Colon (tissue), 2 donors: ENCODE data around the gene TCOF1.

Experiments
- FAIRE-seq: peaks from 2 replicates; lab custom pipeline; 2012; peaks lifted over from hg19 to GRCh38; lab: Jason Lieb, UNC
- donor health status: control.
- donor health status: control.

Gene TCOF1

DNA sequence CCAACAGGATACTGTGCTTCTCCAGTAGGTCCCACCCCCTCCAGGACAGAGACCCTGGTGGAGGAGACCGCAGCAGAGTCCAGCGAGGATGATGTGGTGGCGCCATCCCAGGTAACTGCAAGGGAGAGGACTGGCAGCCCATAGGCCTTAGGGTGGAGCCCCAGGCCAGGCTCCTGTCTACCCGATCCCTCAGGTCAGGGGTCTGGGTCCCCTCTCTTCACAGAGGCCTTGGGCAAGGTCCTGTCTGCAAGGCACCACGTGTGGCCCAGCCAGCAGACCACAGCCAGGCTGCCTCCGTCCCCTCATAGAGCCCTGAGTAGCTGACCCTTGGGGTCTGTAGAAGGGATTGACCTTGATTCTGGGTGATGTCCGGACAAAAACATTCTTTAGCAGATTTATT lies 35.2 kb downstream of the TCOF1 start:
- FAIRE-seq: no peak

DNA sequence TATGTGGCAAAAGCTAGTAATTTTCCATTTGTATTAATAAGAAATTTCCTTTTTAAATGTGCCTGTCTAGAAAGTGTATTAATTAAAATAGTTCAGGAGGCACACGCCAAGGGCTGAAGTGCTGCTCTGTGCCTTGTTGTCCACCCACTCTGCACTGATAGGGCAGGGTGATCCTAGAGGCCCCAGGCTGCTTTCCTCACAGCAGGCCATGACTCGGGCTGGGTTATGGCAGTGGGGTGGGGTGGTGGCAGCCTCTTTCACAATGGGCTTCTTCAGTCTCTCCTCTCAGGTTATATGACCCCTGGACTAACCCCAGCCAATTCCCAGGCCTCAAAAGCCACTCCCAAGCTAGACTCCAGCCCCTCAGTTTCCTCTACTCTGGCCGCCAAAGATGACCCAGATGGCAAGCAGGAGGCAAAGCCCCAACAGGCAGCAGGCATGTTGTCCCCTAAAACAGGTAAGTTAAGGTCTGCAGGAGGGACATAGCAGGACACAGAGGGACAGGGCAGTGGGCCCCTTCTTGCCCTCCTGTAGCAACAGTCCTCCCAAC lies 35.7 kb downstream of the TCOF1 start:
- no peak for FAIRE-seq

DNA sequence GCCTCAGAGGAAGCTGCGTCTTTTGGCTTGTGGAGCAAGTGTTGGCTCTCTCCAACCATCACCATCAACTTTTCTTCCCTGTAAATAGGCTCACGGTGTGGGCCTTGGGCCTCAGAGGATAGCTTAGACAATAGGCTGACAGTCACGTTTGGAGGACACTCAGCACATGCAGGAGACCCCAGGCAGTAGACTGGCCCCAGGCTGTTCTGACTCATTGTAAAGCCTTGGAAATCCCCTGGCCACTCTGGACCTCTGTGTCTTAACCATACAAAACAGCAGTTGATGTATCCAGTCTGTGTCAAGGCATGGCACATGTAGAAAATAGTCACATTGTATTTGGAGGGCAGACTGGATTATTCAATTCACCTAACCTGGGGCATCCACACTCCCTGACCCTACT lies 36.6 kb downstream of the TCOF1 start:
- FAIRE-seq: no peak

DNA sequence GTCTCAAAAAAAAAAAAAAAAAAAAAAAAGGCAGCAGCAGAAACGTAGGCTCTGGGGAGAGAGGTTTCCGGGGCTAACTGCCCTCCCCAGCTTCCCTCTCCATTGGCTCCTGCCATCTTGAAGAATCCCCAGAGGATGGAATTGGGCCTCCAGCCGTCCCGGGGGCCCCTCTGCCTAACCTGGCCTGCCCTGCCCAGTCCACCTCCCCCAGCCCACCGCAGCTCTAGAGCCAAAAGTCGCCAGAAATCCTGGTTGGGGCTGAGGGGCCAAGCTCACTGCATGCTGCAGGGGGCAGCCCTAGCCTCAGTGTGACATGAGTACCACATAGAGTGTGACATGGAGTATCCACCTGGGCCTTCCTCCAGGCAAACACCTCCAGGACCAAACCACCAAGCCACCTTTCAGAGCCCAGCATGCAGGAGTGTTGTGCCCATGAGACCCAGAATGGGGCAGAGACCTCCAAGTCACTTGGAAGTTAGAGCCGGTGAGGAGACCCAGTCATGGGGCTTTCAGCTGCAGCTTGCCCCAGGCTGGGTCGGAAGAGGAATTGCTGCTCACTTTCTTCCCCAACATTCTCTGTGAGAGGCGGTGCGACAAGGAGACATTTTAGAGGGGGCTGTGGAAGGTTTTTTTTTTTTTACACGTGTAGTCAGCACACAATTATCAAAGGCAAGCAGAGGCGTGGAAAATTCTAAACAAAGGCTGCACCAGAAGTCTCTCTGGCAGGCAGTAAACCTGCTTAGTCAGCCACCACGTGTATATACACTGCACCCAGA lies 37.6 kb downstream of the TCOF1 start:
- no peak for FAIRE-seq

DNA sequence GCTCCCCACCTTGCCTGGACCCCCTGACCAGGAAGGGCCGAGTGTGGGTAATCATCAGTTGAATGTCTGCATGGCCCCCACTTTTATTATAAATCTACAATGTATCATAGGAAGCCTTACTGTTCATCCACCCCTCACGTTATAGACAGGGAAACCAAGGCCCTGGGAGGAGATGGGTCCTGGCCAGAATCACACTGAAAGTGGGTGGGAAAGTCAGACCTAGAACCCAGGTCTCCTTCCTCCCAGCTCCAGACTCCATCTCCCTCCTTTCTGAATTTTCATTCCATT lies 38.1 kb downstream of the TCOF1 start:
- no peak for FAIRE-seq

DNA sequence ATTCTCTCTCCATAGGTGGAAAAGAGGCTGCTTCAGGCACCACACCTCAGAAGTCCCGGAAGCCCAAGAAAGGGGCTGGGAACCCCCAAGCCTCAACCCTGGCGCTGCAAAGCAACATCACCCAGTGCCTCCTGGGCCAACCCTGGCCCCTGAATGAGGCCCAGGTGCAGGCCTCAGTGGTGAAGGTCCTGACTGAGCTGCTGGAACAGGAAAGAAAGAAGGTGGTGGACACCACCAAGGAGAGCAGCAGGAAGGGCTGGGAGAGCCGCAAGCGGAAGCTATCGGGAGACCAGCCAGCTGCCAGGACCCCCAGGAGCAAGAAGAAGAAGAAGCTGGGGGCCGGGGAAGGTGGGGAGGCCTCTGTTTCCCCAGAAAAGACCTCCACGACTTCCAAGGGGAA lies 38.8 kb downstream of the TCOF1 start:
- FAIRE-seq: no peak

DNA sequence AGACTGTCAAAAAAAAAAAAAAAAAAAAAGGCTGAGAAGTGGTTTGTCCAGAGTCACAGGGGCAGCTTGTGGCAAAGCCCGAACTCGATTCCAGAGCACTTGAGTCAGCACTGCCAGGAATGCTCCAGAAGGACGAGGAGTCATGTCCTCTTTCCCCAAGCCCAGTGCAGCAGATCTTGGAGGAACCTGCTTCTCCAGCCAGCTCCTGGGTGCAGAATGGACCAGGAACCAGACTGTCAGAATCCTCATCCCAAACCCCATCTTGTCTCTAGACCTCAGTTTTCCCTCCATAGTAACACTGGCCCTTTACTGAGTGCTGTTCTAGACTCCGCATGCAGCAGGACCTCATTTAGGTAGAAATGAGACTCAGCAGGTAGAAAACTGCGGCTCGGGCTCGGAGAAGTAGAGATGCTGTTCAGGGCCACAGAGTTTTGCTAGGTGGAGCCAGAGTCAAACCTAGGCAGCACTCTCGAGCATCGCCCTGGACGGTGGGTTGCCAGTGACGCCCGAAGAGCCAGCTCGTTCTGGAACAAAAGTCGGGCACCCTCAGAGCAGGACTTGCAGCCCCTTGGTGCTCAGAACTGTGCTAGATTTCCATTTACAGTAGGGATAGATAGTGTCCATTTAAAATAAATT lies 39.8 kb downstream of the TCOF1 start:
- FAIRE-seq: no peak

DNA sequence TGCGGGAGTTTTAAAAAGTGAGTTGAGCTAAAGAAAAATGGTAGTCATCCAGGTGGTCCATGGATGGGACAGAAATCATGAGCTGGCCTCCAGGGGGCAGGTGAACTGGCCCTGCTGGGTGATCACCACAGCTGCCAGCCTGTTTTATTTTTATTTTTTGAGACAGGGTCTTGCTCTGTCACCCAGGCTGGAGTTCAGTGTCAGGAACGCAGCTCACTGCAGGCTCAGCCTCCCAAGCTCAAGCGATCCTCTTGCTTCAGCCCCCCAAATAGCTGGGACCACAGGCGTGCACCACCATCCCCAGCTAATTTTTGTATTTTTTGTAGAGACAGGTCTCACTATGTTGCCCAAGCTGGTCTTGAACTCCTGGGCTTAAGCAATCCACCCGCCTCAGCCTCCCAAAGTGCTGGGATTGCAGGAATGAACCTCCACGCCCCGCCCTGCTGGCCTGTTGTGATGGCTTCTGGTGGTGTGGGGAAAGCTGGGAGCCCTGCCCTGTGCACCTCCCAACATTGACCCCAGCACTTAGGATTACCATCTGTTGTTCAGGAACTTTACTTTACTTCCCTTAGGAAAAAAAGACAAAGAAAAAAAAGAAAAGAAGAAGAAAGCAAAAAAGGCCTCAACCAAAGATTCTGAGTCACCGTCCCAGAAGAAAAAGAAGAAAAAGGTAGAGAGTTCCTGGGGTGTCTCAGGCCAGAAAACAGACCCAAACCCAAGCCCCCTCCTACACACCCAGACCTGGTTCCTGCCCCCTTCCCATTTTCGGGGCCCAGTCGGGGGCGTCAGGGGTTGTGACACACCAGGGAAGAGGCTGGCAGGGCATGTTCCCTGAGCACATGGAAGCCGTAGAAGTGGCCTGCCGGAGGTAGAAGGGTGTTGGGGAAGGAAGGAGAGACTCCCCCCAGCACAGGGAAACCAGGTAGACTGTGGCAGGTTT lies 40.6 kb downstream of the TCOF1 start:
- no peak for FAIRE-seq

DNA sequence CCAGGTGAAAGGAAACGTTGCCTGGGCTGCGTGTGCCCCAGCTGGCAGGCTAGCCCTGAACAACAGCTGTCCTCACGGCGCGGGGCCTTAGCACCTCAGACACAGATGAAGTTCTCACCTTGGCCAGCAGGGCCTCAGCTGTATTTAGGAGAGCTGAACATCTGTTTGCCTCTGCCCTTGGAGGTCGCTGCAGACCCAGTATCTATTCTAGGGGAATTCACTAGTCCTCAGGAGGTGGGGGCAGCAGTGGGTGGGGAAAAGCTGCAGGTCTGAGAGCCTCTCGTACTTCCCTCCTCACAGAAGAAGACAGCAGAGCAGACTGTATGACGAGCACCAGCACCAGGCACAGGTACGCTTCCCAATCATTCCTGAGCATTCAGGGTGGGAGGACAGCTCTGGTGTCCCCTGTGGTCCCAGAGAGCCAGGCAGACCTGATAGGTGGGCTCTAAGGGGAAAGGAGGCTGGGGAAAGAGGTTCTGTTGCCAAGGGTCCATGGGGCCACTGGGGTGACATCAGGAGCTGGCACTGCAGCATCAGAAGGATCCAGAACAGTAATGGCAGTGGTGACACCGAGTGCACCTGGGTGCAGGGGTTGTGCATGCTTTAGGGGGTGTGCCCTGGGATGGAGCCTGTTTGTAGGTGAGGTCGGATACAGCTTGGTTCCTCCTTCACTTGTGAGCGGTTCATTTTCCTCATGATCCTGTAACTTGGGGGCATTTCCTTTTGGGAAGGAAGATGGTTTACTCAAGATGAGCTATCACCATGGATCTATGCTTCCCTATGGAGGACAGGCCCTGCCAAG lies 41.4 kb downstream of the TCOF1 start:
- FAIRE-seq: no peak

DNA sequence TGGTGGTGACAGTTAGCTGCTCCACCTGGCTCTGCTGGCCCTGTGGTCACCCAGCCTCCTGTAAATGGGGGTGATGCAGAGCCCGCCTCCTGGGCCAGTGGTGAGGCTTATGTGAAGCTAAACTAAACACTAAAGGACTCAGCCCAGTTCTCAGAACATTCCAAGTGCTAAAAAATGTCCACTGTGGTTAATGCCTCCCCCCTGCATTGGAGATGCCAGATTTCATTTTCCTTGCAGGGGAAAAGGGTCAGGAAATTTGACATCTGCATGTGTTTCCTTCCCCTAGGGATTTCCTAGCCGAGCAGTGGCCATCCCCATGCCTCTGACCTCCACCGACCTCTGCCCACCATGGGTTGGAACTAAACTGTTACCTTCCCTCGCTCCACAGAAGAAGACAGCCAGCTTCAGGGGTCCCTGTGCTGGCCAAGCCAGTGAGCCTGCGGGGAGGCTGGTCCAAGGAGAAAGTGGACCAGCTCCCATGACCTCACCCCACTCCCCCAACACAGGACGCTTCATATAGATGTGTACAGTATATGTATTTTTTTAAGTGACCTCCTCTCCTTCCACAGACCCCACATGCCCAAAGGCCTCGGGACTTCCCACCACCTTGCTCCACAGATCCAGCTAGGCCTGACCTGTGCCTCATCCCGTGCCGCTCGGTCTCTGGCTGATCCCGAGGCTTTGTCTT lies 42.2 kb downstream of the TCOF1 start:
- FAIRE-seq: no peak

DNA sequence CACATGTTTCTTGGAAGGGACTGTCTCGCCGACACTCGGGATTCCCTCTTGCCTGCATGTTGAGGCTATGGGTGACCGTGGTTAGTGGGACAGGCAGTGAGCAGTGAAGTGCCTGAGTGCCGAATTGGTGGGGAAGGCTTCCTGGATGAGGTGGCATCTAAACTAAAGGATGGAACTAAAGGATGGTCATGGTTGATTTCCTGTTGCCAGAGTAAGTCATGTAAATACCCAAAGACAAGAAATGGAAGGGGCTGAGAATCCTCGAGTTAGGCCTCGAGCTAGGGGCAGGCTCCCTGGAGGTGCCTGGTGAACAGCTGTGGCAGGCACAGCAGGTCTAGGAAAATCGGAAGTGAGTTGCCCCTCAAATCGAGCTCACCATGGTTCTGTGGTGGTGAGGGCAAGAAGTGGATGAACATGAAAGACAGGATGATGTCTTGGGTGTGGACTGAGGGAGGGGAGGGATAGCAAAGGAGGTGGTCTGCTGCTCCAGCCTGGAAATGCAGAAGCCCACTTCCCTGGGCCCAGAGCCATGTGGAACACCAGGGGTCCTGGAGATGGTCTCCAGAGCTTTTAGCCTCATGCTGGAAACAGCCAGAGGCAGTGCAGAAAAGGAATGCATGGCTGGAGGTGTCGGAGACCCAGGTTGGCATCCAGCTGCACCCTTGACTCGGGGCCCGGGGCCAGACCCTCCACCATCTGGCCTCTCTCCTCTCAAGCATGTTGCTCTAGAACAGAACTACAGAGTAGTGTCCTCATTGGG lies 43.0 kb downstream of the TCOF1 start:
- FAIRE-seq: no peak

DNA sequence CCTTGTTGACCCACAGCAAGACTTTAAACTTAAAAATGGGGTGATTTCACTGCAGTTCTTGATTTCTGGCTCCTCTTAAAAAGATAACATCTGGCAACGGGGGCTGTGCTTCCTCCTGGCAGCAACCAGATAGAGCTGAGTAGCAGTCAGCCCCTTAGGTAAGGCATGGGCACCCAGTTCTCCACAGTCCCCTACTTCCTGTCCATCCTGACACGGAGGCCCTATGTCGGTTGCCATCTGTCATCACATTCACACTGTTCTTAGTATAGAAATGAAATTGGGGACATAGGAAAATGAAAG lies 43.5 kb downstream of the TCOF1 start:
- FAIRE-seq: no peak

DNA sequence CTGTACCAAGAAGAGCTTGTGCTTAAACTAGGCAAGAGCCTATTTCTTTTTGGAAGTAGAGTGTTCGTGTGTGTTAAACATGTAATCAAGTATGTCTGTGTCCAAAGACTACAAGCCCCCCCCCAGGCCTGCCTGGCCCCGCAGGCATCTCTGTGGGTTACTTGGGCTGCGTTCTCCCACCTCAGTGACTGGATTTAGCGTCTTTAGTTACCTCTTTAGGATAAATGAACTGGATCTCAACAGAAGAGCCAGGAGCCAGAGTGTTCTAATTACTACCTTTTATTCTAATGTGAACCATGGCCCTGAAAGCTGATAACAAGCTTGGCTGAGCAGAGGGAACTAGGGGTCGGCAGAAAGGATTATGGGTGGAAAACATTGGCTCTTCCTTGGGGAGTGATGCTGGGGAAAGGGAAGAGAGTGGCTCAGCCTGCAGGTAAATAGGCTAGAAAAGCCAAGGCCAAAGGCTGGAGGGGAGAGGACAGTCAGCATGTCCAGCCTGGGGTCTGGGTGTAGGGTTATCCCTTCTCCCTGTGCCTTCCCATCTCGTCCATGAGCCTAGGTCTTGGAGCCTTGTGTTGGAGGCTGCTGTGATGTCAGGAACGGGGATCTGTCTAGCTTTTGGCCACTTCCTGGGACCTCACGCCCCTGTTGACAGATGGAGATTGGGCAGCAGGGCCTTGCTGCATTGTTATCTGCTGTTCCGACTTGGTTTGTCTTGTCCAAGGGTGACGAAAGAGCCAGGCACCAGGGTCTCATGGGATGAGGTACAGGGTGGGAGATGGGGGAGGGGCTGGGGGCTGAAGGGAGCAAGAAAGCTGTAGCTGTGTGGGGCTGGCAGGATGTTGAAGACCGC lies 44.1 kb downstream of the TCOF1 start:
- no peak for FAIRE-seq

DNA sequence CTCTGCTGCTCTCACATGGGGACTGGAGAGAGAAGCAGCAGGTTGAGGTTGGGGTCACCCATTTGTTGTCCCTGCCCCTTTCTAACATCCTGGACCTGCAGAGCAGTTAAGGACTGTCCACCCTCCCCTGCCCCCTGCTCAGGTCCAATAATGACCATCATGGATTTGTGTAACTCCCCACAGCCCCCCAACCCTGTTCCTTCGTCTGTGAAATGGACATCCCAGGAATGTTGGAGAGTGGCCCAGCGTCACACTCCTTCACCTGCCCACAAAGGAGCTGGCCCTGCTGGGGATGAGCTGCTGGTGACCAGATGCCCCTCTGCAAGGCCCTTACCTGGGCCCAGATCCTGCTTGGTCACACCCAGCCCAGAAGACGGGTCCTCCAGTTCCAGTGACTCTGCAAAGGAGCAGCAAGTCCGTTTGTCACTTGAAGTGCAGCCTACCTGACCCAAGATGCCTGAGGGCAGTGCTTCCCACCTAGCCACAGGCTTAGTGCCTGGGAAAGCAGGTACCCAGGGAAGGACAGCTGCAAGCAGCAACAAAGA lies 44.8 kb downstream of the TCOF1 start:
- no peak for FAIRE-seq

DNA sequence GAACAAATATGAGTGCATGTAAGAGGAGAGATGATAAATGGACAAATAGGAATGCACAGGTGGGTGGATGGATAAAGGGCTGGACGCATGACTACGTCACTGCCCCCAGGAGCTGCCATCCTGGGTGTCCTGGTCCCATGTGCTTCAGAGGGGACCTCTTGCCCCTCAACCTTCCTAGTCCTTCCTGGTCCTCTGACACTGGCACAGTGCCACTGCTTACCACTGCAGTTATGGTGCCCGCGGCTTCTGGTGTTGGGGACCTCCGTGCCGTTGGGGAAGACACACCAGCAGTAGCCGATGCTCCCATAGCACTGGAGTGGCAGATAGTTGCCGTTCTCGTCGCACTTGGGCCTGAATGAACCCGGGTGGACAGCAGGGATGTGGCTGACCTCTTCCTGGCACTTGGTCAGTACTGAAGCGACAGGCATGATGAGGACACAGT lies 45.4 kb downstream of the TCOF1 start:
- FAIRE-seq: no peak

DNA sequence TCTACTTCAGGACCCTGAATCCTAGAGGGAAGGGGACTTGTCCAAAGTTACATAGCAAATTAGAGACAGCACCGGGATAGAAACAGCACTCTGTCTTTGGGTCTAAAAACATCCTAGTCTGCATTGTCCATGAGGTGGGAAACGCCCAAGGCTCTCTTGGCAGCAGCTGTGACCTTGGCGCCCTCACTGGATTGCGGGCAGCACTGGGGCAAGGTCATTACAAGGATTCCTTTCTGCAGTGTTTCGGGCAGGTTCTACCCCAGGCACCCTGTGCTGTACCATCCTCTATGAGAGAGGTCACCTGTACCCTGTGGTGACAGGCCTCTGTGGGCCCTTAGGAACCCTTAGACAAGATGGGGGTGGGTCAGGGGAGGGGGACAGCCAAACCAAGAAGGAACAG lies 46.6 kb downstream of the TCOF1 start:
- FAIRE-seq: no peak

DNA sequence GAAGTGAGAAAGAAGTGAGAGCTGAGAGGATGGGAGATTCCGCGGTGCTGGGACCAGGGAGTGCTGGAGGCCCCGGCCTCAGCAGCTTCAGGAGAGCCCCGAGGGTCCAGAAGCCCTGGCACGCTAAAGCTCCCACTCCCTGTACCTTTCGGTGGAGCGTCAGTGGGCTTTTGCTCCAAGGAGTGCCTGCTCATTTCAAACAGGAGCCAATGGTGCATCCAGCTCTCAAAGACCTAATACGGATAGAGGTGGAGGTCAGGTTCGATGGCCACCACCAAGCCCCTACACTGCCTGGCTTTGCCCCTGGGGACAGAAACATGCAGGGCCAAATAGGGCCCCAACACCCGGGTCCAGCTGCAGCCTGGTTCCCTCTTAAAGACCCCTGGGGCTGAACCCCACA lies 47.0 kb downstream of the TCOF1 start:
- FAIRE-seq: no peak

DNA sequence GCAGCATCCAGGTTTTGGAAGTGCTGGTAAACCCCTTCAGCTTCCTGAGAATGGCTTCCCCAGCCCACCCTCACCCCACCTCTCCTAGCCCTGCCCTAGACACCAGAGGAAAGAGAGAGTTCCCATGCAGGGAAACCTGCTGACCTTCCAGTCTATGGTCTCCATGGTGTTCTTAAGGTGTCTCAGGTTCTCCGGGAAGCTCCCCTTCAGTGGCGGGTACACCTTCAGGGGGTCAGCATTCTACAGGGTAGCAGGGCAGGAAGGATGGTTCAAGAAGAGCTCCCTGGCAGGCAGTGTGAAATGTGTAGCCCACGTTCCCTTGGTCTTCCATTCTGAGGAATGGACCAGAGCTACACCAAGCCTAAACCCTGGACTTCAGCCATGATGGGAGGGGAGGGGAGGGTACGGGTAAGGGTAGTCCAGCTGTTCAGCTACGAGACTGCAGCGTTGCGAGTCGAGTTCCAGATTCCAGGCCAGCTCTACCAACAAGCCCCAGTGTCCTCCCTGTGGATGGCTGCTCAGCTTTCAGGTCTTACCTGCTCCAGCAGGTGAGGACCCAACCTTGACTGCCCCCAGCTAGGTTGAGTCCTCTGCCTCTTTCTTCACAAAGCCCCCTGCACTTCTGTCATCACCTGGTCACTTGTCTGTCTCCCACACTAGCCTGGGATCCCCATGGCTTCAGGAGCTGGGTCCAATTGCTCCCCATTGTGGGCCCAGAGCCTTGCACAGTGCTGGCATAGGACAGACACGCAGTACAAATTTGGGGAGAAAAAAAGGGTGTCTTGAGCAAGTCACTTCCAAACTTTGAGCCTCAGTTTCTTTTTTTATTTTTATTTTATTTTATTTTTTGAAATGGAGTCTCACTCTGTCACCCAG lies 47.7 kb downstream of the TCOF1 start:
- no peak for FAIRE-seq
